GM21529 (cell line): ENCODE measurements around the gene ATP10A.

ENCODE experiments used
- ATAC-seq: cut with Tn5 transposase; IDR thresholded peaks from one replicate; pipeline ENCODE4 v1.9.1; 2021; ENCODE audit not compliant: unreplicated experiment

ATP10A gene, protein sequence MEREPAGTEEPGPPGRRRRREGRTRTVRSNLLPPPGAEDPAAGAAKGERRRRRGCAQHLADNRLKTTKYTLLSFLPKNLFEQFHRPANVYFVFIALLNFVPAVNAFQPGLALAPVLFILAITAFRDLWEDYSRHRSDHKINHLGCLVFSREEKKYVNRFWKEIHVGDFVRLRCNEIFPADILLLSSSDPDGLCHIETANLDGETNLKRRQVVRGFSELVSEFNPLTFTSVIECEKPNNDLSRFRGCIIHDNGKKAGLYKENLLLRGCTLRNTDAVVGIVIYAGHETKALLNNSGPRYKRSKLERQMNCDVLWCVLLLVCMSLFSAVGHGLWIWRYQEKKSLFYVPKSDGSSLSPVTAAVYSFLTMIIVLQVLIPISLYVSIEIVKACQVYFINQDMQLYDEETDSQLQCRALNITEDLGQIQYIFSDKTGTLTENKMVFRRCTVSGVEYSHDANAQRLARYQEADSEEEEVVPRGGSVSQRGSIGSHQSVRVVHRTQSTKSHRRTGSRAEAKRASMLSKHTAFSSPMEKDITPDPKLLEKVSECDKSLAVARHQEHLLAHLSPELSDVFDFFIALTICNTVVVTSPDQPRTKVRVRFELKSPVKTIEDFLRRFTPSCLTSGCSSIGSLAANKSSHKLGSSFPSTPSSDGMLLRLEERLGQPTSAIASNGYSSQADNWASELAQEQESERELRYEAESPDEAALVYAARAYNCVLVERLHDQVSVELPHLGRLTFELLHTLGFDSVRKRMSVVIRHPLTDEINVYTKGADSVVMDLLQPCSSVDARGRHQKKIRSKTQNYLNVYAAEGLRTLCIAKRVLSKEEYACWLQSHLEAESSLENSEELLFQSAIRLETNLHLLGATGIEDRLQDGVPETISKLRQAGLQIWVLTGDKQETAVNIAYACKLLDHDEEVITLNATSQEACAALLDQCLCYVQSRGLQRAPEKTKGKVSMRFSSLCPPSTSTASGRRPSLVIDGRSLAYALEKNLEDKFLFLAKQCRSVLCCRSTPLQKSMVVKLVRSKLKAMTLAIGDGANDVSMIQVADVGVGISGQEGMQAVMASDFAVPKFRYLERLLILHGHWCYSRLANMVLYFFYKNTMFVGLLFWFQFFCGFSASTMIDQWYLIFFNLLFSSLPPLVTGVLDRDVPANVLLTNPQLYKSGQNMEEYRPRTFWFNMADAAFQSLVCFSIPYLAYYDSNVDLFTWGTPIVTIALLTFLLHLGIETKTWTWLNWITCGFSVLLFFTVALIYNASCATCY (N-terminal part only)

DNA sequence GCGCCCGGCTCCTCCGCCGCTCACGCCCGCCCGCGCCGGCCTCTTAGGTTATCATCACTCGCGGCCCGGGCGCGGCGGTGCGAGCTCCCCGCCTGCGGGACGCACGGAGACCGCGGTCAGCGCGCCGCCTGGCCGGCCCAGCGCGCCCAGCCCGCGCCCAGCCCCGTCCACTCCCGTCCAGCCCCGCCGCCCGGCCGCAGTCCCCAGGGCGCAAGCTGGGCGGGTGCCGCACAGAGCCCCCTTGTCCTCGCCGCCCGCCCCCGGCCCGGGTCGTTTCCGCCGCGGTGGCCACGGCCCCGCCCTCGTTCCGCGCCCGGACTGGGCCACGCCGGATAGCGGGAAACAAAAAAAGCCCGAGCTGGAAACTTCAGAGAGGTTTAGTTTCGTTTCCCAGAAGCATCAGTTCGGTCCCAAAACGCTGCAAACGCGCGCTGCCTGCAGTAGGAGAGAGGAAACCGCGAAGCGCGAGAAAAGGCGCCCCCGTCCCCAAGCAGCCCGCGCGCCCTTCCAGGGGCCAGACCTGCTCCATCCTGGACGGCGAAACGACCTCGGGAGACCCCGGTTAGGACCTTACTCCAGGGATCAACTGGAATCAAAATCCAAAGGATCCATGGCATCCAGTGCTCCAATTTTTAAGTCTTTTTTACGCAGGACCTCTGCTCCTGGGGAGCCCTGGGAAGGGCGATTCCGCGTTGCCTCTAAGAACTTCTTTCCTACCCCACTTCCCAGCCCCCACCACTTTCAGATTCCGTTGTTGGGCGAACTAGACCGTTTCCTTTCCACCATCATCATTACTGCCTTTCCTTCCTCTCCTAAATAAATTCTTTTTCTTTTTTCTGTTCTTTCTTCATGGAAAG is at the start of gene ATP10A:
Gene ATP10A (minus strand): TSS at position 217 of the 857 bp plus-strand sequence. CDS start 231 bp downstream, outside the sequence.
- ATAC-seq, result no peak

DNA sequence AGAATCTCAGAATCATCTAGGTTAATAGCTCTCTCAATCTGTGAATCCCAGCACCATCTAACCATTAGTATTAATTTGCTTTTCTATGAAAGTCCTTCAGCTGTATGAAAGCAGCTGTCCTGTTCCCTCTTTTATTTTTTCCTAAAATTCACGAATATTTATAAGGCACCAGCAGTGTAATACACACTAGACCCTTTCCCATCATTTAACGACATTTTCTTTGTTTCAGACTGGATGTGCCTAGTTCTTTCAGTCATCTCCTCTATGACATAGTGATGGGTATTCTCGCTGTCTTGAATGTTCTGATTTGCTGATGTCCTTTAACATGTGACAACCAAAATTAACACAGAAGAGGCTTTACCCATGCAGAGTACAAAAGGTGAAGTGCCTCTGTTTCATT is 48.9 kb upstream of the ATP10A start:
- ATAC-seq, result no peak

DNA sequence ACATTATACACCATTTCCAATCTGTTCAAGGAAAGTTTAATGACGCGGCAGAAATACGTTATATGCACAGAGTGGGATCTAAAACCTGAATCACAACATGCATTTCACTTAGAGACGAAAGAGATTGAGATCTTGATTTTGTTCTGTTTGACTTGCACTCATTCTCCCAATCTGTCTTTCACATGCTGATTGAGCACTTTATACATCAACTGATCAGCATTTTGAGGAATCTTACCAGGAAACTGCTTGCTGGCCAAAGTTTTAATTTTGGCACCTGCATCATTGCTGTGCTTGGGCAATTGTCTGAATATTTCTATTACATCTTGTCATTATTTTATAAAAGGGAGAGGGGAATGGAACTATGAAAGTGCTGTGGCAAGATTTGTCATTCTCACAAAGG is 47.7 kb upstream of the ATP10A start:
- no peak for ATAC-seq

DNA sequence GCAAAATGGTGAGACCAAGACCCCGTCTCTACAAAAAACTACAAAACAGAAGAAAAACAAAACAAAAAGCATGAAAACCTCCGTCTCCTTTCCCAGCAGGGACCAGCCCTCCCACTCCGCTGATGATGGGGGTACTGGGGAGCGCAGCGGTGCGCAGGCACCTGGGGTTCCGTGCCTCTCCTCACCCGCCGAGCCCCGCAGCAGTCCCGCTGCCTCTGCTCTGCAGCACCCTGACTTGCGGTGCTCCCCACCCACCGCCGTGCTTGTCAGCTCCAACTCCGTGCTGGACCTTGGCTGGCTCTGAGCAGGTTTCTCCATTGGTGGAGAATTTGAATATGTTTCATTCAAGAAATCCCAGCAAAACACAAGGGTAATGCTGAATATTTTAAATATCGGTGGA is 46.7 kb upstream of the ATP10A start:
- ATAC-seq, result no peak

DNA sequence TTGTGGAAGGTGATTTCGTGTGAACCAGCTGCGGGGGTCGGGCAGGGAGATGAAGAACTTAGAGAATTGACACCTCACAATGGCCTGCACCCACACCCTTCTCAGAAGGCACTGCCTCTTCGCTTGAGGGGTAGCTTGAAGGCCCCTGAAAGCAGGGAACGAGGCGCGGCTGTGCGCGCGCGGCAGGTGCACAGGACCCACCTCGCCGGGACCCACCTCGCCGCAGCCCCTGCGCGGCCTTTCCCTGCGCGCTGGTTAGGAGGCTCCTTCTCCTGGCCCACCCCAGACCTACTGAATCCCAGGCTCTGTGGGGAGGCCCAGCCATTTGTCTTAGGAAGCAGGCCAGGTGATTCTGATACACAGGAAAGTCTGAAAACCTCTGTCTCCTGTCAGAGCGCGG is 46.2 kb upstream of the ATP10A start:
- no peak for ATAC-seq

DNA sequence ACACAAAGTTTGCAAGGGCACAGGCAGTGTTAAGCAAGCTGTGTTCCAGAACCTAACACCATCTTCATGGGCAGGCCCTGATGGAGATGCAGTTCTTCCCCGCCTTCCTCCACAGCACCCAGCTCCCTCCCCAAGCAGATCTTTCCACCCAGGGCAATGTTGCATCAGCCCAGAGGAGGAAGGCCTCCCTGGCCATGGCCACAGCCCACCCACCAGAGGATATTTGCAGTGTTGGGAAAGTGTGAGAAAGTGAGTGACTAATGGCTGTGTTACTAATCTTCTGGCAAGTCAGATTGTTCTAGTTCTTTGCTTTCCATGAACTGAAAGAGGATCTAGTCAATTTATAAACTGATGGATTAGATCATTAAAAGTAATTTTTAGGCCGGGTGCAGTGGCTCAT is 42.0 kb upstream of the ATP10A start:
- no peak for ATAC-seq

DNA sequence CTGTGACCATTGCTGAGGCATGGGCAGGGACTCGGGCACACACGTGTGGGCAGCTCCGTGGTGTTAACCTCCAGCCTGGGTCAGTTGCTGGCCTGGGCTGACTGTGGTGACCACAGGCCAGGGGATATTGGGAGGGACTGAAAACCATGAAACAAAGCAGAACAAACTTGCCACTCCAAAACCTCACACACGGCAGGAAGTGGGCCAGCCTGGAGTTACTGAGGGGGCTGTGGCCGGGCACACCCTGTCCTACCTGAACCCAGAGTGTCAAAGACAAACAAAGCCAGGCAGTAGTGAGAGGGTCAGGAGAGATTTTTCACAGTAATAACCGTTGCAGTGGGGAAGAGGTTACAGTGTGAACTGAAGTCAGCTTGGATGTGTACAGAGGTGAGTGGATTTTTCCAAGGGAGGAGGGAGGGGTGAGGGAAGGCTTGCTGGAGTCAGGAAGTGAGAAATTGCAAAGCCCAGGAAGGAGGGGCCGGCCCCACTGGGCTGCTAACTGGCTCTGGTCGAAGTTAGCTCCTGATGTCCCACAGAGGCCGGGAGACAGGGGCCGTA is 40.0 kb upstream of the ATP10A start:
- ATAC-seq, result no peak

DNA sequence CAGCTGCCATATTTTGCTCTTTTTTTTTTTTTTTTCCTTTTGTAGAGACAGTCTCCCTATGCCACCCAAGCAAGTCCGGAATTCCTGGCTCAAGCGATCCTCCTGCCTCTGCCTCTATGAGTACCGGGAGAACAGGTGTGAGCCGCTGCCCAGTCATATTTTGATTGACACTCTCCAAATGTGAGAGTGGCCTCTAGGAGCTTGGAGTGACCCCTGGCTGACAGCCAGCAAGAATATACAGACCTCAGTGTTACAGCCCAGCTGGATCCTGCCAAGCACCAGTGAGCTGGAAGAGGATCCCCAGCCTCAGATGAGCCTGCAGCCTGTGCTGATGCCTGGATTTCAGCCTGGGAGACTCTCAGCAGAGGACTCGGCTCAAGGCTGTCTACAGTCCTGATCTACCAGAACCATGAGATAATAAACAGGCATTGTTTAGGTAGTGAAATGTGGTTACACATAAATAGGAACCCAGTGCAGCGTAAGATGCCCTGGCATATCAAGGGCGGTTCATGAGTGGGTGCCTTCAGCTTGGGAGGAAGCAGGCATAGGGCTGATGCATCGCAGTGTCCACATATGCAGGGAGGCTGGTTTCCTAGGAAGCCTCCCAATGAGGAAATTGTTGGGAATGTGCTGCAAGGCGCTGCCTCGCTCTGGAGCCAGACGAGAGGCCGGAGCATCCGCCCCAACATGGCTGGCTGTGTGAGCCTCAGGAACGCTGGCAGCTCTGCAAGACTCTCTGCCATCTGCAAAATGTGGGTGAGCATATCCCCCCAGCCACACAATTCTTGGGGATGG is 38.9 kb upstream of the ATP10A start:
- ATAC-seq, result no peak

DNA sequence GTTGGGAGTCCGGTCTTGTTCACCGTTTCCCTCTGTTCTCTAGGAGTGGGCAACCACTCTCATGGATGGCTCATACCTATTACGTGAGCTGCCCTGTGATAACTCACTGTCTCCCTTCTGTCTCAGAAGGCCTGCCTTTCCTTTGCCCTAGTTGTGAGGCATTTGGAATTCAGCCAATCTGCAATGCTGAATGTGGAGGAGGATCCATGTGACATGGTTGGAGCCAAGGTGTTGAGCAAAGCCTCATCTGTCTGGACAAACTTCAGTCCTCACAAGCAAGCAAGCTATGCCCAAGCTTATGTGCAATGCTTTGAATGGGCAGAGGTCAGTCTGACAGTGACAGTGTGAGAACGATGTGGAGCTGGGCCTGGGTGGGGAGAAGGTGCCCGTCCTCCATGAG is 37.8 kb upstream of the ATP10A start:
- no peak for ATAC-seq

DNA sequence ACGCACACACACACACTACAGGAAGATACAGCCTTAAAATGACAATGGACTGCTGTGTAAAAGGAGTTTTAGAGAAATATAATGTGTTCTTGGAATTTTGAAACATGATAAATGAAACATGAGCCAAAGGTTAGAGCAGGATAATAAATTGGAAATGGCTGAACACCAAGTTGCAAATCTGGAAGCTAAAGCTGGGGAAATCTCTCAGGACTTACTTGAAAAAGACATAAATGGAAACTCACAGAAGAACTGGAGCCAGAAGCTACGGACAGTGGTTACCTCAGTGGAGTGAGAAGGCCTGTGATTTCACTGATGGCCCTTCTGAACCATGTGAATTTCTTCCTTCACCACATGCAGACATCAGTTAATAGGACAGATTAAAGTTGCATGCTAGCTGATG is 37.3 kb upstream of the ATP10A start:
- ATAC-seq, result no peak

DNA sequence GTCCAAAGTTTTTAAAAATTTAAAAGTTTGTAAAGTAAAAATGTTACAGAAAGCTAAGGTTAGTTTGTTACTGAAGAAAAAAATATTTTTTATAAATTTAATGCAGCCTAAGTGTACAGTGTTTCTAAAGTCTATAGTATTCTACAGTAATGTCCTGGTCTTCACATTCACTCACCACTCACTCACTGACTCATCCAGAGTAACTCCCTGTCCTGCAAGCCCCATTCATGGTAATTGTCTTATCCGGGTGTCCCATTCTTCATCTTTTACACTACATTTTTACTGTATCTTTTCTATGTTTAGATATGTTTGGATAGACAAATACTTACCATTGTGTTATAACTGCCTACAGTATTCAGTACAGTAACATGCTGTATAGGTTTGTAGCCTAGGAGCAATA is 36.7 kb upstream of the ATP10A start:
- ATAC-seq, result no peak

DNA sequence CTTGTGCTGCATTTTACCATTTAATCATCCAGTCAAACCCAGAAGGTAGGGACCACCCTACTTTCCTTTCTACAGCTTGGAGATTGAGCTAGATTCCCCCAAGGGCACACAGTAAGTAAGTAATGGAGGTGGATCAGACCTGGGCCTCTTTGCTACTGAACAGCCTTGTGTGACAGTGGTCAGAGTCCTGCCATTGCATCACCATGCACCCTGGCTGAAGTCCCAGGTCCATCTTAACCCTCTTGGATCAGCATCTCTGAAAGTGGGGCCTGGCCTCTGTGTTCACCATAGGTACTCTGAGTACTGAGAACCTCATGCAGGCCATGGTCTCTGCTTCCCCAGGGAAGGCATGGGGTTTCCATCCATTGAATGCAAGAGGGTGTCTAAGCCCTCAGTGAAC is 34.5 kb upstream of the ATP10A start:
- ATAC-seq, result no peak

DNA sequence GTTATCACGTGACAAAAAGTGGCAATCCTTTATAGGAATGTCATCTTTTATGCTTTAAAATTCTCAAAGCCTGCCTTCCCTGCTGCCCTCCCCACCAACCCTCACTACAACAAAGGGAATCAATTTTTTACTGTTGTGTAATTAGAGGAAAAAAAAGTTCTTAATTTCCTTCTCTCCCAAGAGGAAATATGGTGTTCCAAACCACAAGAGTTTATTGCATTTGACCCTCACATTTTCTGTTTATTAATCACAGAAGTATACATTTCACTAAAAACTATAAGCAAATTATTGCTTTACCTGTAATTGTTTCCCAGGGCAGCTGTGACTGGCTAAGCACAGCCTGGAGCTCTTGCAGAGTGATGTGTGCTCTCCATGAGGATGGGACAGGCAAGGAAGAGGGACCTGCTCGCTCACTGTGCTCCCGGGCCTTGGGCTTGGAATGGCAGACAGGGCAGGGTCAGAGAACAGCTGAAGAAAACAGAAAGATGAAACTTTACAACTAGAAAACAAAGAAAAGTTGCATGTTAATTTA is 31.3 kb upstream of the ATP10A start:
- ATAC-seq, result no peak

DNA sequence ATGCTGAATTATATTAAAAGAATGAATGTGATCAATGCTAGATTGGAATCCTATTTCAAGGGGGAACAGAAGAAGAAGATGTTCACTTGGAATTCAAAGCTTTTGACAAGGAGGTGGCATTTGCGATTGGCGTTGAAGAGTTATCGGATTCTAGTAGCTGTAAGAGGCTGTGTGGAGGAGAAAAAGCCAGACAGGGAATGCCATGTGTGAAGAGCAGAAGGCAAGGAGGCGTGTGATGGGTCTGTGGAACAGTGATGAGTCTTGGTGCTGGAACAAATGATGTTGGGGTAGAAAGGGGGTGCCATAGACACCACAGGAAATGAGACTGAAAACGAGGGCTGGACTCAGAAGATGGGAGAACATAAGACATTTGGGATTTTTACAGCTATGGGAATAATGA is 30.5 kb upstream of the ATP10A start:
- ATAC-seq, result no peak

DNA sequence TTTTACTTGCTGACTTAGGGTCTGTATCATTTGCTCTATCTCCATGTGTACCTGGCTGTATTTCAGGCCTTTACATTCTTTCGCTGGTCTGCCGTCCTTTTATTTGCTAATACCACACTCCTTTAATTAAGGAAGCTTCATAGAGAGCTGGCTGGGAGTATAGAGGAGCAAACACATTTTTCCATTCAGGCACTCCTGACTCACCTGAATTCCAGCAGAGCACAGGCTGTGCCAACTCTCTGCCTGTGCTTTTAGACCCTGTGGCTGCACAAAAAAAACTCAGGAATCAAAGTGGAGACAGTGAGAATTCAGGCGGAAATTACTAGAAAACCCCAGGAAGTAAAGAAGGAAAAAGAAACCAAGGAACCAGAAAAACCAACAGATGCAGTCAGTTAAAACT is 29.0 kb upstream of the ATP10A start:
- no peak for ATAC-seq

DNA sequence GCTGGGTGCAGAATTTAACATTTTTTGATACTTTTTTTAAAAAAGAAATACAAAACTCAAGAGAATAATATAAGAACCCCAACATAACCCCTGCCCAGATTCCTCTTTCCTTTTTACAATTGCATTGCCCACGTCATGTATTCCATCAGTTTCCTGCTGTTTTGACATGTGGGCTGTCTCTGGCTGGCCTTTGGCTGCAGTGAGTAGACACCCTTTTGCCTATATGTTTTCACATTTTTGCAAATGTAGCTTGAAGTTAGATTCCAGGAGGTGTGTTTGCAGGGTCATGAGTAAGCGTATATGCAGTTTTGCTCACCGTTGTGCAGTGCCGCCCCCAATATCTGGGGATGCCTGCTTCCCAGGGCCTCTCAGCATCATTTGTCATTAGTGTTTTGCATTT is 28.0 kb upstream of the ATP10A start:
- ATAC-seq, result no peak

DNA sequence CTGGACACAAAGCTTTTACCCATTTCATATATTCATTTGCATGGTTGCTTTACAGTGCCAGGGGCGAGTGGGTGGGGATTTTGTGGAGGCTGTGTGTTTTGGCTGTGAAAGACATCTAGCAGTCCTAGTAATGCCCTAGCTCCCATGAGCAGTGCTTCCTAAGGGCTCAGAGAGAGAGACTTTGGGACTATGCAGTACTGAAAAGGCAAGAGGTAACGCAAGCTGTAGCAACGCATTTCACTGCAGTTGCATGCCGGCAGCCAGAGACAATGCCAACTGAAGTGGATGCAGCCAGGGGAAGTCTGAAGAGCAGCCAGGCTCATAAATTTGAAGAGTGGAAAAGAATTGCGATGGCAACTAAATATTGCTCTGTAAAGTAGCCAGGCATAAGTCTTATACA is 27.4 kb upstream of the ATP10A start:
- ATAC-seq, result no peak

DNA sequence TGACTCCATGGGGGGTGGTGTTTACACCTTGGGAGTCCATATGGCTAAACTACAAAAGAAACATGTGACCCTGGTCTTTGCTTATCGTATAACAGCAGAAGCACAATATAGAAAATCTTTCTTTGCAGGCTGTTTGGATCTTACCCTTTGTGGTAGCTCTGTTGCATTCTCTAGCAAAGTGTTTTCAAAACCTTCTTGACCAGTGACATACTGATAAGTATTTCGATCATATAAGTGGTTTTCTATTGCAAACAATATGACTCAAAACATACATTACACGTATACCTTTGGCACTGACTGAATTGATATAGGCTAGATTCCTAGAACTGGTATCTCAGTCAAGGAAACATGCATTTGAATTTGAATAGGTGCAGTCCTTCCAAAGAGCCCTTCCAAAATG is 24.7 kb upstream of the ATP10A start:
- ATAC-seq, result no peak

DNA sequence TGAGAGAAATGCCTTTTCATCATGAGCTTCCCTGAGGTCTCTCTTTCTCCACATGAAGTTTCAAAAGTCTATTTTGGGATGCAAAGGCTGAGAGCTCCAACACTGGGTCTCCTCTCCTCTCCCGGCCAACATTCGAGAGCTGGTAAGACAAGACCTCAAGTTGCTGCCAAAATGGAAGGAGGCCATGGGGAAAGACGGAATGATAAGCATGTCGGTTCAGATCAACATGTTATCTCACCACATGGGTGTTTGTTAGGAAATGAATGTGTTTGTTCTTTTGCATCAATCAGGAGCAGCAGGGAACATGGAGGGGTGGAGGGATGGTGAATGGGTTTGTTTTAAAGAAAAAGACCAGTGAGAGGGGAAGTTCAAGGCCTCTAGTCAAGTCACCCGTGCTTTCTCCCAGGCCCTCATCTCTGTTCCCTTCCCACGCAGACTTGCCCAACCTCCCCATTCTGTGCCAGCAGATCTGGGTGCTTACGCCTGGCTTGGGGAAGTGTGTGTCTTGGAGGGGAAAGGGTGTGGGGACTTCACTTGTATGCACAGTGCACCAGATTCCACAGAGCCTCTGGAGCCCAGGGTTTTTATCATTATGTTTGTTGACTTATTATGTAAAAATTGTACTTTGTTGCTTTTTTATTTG is 23.5 kb upstream of the ATP10A start:
- ATAC-seq, result no peak
